ENCODE results near the gene CT45A6. TPM values are rescaled to one million over a fixed set of nuclear protein-coding genes. Genes with fewer than 3 reads are reported as not detected.
"Not testable (repeated sequence)": the region's sequence is repeated elsewhere in the genome, so short reads cannot be mapped to it uniquely, and the experiment has no call there.

The CT45A6 gene
- not detected for total RNA-seq

GRCh38 chrX:135802687-135803086, at the start of gene CT45A6:
Gene CT45A6, minus strand, starts transcription at chrX:135802787. Its CDS starts 3,794 bp downstream, at chrX:135798993.
- FAIRE-seq; DNase-seq (ENCODE audit: low spot score in 2 of 2): not testable (repeated sequence)

GRCh38 chrX:135837180-135837579, 34.6 kb upstream of the CT45A6 start, which contains the start of gene CT45A7:
Gene CT45A7, minus strand, starts transcription at chrX:135837280. Its CDS starts 3,747 bp downstream, at chrX:135833533.
- not testable (repeated sequence) for DNase-seq (ENCODE audit: low spot score in 2 of 2); FAIRE-seq

GRCh38 chrX:135819912-135820311, 17.3 kb upstream of the CT45A6 start, which contains the start of gene CT45A2:
Gene CT45A2, minus strand, starts transcription at chrX:135820012. Its CDS starts 3,747 bp downstream, at chrX:135816265.
- not testable (repeated sequence) for FAIRE-seq; DNase-seq (ENCODE audit: low spot score in 2 of 2)

- FAIRE-seq: not testable (repeated sequence)
These were observed 17.2 kb downstream of the CT45A6 start, which contains the start of gene CT45A5 for GRCh38 chrX:135785403-135785802. Gene CT45A5, minus strand, starts transcription at chrX:135785503. Its CDS starts 3,774 bp downstream, at chrX:135781729.

GRCh38 chrX:135768091-135768490, 34.5 kb downstream of the CT45A6 start, which contains the start of gene CT45A3:
Gene CT45A3, minus strand, starts transcription at chrX:135768191. Its CDS starts 3,747 bp downstream, at chrX:135764444.
- not testable (repeated sequence) for DNase-seq (ENCODE audit: low spot score in 2 of 2); FAIRE-seq

More at GRCh38 chrX:135785403-135785802, 17.2 kb downstream of the CT45A6 start, which contains the start of gene CT45A5:
- DNase-seq (ENCODE audit: low spot score in 2 of 2): not testable (repeated sequence)

- FAIRE-seq; DNase-seq (ENCODE audit: low spot score in 2 of 2): not testable (repeated sequence)
These were observed 57.8 kb downstream of the CT45A6 start for GRCh38 chrX:135744739-135745138.

Other genes with a start within 250 kb of the CT45A6 start
- gene CT45A1, start 89.1 kb downstream of the CT45A6 start, total RNA-seq: not detected
- gene CT45A3, start 34.6 kb downstream of the CT45A6 start, total RNA-seq: not detected
- not detected for gene CT45A5, start 17.3 kb downstream of the CT45A6 start, total RNA-seq
- gene CT45A2, start 17.2 kb upstream of the CT45A6 start, total RNA-seq: not detected
- not detected for gene CT45A7, start 34.5 kb upstream of the CT45A6 start, total RNA-seq
- not detected for gene CT45A8, start 51.8 kb upstream of the CT45A6 start, total RNA-seq
- gene CT45A9, start 69.0 kb upstream of the CT45A6 start, total RNA-seq: not detected
- gene CT45A10, start 90.7 kb upstream of the CT45A6 start, total RNA-seq: not detected
- gene SAGE1, start 90.9 kb upstream of the CT45A6 start, total RNA-seq: not detected
- gene MMGT1, start 171.2 kb upstream of the CT45A6 start, total RNA-seq: 14.3 TPM
- 160 TPM for gene SLC9A6, start 182.6 kb upstream of the CT45A6 start, total RNA-seq

All from frontal cortex (tissue), 4 donors.